HEK293 (cell line): ENCODE measurements around the gene TSR1.

ENCODE experiments used
- CTCF ChIA-PET: fragments of 350-600 bp; formaldehyde crosslinking; extraction: SDS; loops from one replicate; lab custom pipeline; 2021; ENCODE audit warnings: antibody characterized with exemption; lab: Yijun Ruan, JAX
- POLR2A ChIA-PET: fragments of 300-600 bp; formaldehyde crosslinking; extraction: SDS; loops from one replicate; lab custom pipeline; 2020; ENCODE audit warnings: antibody characterized with exemption, inconsistent platforms; lab: Yijun Ruan, JAX
- H3K27ac ChIP-seq: fragments of 200-500 bp; sonication (Bioruptor generic); 2 replicates; pipeline ENCODE4 v1.5.1; 2014; ENCODE audit warnings: low read depth, low read length, control low read depth, inconsistent platforms; ENCODE audit errors: extremely low read depth
- H3K36me3 ChIP-seq, 2 experiments: fragments of 200-500 bp in 1 of 2; sonication (Bioruptor generic) in 1 of 2; 1 replicate in 1 of 2; 2 replicates in 1 of 2; pipeline ENCODE4 v1.5.1; 2014 to 2017; ENCODE audit warnings: inconsistent platforms in 2 of 2, low read length in 2 of 2; ENCODE audit not compliant: control insufficient read depth in 2 of 2, insufficient read depth in 1 of 2
- H3K4me1 ChIP-seq: fragments of 200-500 bp; sonication (Bioruptor generic); 2 replicates; pipeline ENCODE4 v1.5.1; 2014; ENCODE audit warnings: mild to moderate bottlenecking, low read length, inconsistent platforms; ENCODE audit not compliant: control insufficient read depth, insufficient read depth
- H3K4me3 ChIP-seq: 2 replicates; pipeline ENCODE4 v1.5.1; 2011; ENCODE audit warnings: low read depth, mild to moderate bottlenecking, control low read depth, low read length, moderate library complexity
- H3K9me3 ChIP-seq: fragments of 200-500 bp; sonication (Bioruptor generic); 2 replicates; pipeline ENCODE4 v1.5.1; 2014; ENCODE audit warnings: low read depth, low read length, inconsistent platforms; ENCODE audit not compliant: control insufficient read depth, insufficient read depth
- KLF7 ChIP-seq: fragments of 450-650 bp; formaldehyde crosslinking; IDR thresholded peaks from 2 replicates; pipeline ENCODE4 v1.5.1; 2016; ENCODE audit warnings: missing biosample characterization, missing genetic modification characterization, borderline replicate concordance
- KLF8 ChIP-seq: fragments of 450-650 bp; formaldehyde crosslinking; IDR thresholded peaks from 2 replicates; pipeline ENCODE4 v1.5.1; 2016; ENCODE audit warnings: missing biosample characterization, missing genetic modification characterization
- PRDM1 ChIP-seq: fragments of 450-650 bp; formaldehyde crosslinking; IDR thresholded peaks from 2 replicates; pipeline ENCODE4; 2016; ENCODE audit warnings: missing biosample characterization, missing genetic modification characterization
- PRDM10 ChIP-seq: fragments of 450-650 bp; formaldehyde crosslinking; IDR thresholded peaks from 2 replicates; pipeline ENCODE4 v1.5.1; 2016; ENCODE audit warnings: missing biosample characterization, missing genetic modification characterization
- SP2 ChIP-seq: fragments of 450-650 bp; formaldehyde crosslinking; IDR thresholded peaks from 2 replicates; pipeline ENCODE4 v1.5.1; 2016; ENCODE audit warnings: missing biosample characterization, missing genetic modification characterization
- ZBTB21 ChIP-seq: fragments of 450-650 bp; formaldehyde crosslinking; IDR thresholded peaks from 2 replicates; pipeline ENCODE4 v1.5.1; 2017; ENCODE audit warnings: missing biosample characterization, missing genetic modification characterization
- ZNF155 ChIP-seq: fragments of 450-650 bp; formaldehyde crosslinking; IDR thresholded peaks from 2 replicates; pipeline ENCODE4 v1.5.1; 2016; ENCODE audit warnings: missing biosample characterization, missing genetic modification characterization
- ZNF16 ChIP-seq: fragments of 450-650 bp; formaldehyde crosslinking; IDR thresholded peaks from 2 replicates; pipeline ENCODE4 v1.5.1; 2016; ENCODE audit warnings: low read depth, missing biosample characterization, missing genetic modification characterization
- ZNF280D ChIP-seq: fragments of 450-650 bp; formaldehyde crosslinking; IDR thresholded peaks from 2 replicates; pipeline ENCODE4 v1.5.1; 2016; ENCODE audit warnings: missing biosample characterization, missing genetic modification characterization
- ZNF433 ChIP-seq: fragments of 450-650 bp; formaldehyde crosslinking; IDR thresholded peaks from 2 replicates; pipeline ENCODE4 v1.5.1; 2016; ENCODE audit warnings: missing biosample characterization, missing genetic modification characterization, low read depth
- ZNF513 ChIP-seq: fragments of 450-650 bp; IDR thresholded peaks from 2 replicates; pipeline ENCODE4 v1.5.1; 2018; ENCODE audit warnings: missing biosample characterization, missing genetic modification characterization
- ZNF518A ChIP-seq: fragments of 450-650 bp; formaldehyde crosslinking; conservative IDR thresholded peaks from 2 replicates; pipeline ENCODE4 v1.5.1; 2016; ENCODE audit warnings: low read depth, missing biosample characterization, missing genetic modification characterization
- ZNF658 ChIP-seq: fragments of 450-650 bp; formaldehyde crosslinking; IDR thresholded peaks from 2 replicates; pipeline ENCODE4; 2016; ENCODE audit warnings: missing biosample characterization, missing genetic modification characterization
- ZNF704 ChIP-seq: fragments of 450-650 bp; formaldehyde crosslinking; IDR thresholded peaks from 2 replicates; pipeline ENCODE4 v1.5.1; 2016; ENCODE audit warnings: missing biosample characterization, missing genetic modification characterization

The TSR1 gene

GRCh38 chr17:2295575-2295974, 40.7 kb downstream of the TSR1 start:
- H3K4me1 ChIP-seq = no peaks in the 10 kb centered on the region
- no peak overlapping the region for H3K4me3 ChIP-seq
- no peak overlapping the region for H3K27ac ChIP-seq
- H3K9me3 ChIP-seq = no peaks in the 10 kb centered on the region
- TF ChIP-seq ZNF433 (no peak), KLF7 (no peak), ZNF658 (tag by site-specific recombination) (no peak), PRDM1 (tag by site-specific recombination) (peak; percentile 92), ZNF704 (tag by site-specific recombination) (no peak), SP2 (tag by site-specific recombination) (no peak), PRDM10 (tag by site-specific recombination) (no peak), KLF8 (no peak), ZNF155 (0 out of 2 replicates have a peak, but pooled peaks have one; percentile 23), ZNF518A (tag by site-specific recombination) (no peak), ZNF16 (tag by site-specific recombination) (no peak), ZNF513 (tag by site-specific recombination) (no peak), ZNF280D (tag by site-specific recombination) (no peak), ZBTB21 (no peak)
- TF ChIP-seq, all 188 proteins: peak for 2
- ChIA-PET POLR2A (interaction anchor here (0.6 to 1.0 kb wide), 2 partner anchors 8 to 257 kb away, joined by 3 to 5 read pairs; partner anchors contain the start of genes SMG6 and SRR), CTCF (interaction anchor here (0.6 to 1.2 kb wide), 2 partner anchors 57 to 130 kb away, joined by 4 read pairs; no protein-coding TSS in a partner anchor)
- peaks cover 75 to 95% of the 10 kb centered on the region in 2 experiments for H3K36me3 ChIP-seq
